ENCODE data around the gene INTS4.
A peak's percentile ranks its signal among the peaks of the same experiment; 100 is the strongest.

The INTS4 gene

DNA sequence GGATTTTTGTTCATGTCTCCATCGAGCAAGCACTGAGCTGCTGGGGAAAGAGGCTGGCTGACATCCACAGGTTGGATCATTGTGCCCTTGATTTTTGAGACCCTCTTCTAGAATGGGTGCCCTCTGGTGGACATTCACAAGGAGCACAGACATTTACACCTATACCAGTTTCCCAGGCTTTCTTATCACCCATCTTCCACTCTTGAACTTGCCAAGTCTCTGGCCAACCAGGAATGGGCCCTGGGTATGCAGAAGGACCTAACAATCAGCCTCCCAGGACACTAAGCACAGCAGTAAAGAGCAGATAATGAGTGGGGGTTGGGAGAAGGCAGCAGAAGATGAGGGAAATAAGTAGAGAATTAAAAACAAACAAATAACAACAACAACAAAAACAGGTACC lies 5.7 kb upstream of the INTS4 start:
- no peaks in the 10 kb centered on the region for H3K9me3 ChIP-seq (ENCODE audit: control insufficient read depth, insufficient read depth, low read length)
- H3K4me1 ChIP-seq (ENCODE audit: control insufficient read depth, low read length) = peaks cover 6% of the 10 kb centered on the region
- H3F3A ChIP-seq (ENCODE audit: control insufficient read depth, insufficient read depth) = no peaks in the 10 kb centered on the region
- H4K20me1 ChIP-seq (ENCODE audit: control insufficient read depth, insufficient read depth, low read depth, low read length) = no peaks in the 10 kb centered on the region
- no peak overlapping the region for H3K27ac ChIP-seq (ENCODE audit: low read depth, low read length)
- TF ChIP-seq EZH2phosphoT487 (IDR thresholded peaks at IDR 0.05; ENCODE audit: borderline replicate concordance, low read length) = no peak
- TF ChIP-seq CTCF (IDR thresholded peaks at IDR 0.05; ENCODE audit: low read depth, low read length, poor library complexity, severe bottlenecking) = peak; percentile 80
- H3K27me3 ChIP-seq (ENCODE audit: control insufficient read depth, low read length) = 0 out of 2 replicates have a peak, but pooled peaks cover 5% of the 10 kb centered on the region
- H3K4me3 ChIP-seq (ENCODE audit: low read length) = no peak overlapping the region
- no peaks in the 10 kb centered on the region for H3K36me3 ChIP-seq (ENCODE audit: control insufficient read depth, low read length)
- no peaks in the 10 kb centered on the region for H3K79me2 ChIP-seq (ENCODE audit: control insufficient read depth, low read length)
- H3K4me2 ChIP-seq (ENCODE audit: low read length) = no peak overlapping the region
- H3K9me2 ChIP-seq (replicated peaks; ENCODE audit: control insufficient read depth, low read length) = no peaks in the 10 kb centered on the region

DNA sequence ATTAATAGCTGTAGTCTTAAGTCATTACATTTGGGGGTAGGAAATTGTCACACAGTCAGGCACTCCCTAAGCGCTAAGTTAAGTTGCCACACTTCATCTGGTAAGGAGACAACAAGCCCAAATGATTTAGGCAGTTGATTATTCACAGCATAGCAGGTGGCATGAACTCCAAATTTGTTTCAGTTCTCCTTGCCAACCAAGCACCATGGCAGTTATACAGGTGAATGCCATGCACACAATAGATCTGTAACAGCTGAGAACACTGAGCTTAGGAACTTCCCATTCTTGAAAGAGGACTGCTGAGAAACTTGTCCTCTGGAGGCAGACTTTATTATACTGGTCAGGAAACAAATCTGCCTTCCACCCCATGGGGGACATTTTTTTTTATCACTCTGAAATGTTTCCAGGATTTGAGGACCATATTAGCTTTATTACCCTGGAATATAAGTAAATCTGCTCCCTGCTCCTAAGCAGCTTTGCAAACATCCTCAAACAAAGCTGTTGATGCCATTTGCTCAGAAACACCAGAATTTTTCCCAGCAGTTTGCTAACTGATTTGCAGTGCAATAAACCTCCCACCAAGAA lies 5.1 kb upstream of the INTS4 start:
- Histone ChIP-seq H3K27me3 (ENCODE audit: control insufficient read depth, low read length) (0 out of 2 replicates have a peak, but pooled peaks cover 5% of the 10 kb centered on the region), H3K79me2 (ENCODE audit: control insufficient read depth, low read length) (no peaks in the 10 kb centered on the region), H3K36me3 (ENCODE audit: control insufficient read depth, low read length) (no peaks in the 10 kb centered on the region), H3K4me3 (ENCODE audit: low read length) (no peak overlapping the region), H3K9me2 (replicated peaks; ENCODE audit: control insufficient read depth, low read length) (no peaks in the 10 kb centered on the region), H3F3A (ENCODE audit: control insufficient read depth, insufficient read depth) (no peaks in the 10 kb centered on the region), H3K4me2 (ENCODE audit: low read length) (no peak overlapping the region), H3K27ac (ENCODE audit: low read depth, low read length) (no peak overlapping the region), H3K4me1 (ENCODE audit: control insufficient read depth, low read length) (peaks cover 8% of the 10 kb centered on the region), H4K20me1 (ENCODE audit: control insufficient read depth, insufficient read depth, low read depth, low read length) (no peaks in the 10 kb centered on the region), H3K9me3 (ENCODE audit: control insufficient read depth, insufficient read depth, low read length) (no peaks in the 10 kb centered on the region)
- TF ChIP-seq EZH2phosphoT487 (IDR thresholded peaks at IDR 0.05; ENCODE audit: borderline replicate concordance, low read length) = no peak
- no peak for TF ChIP-seq CTCF (IDR thresholded peaks at IDR 0.05; ENCODE audit: low read depth, low read length, poor library complexity, severe bottlenecking)

DNA sequence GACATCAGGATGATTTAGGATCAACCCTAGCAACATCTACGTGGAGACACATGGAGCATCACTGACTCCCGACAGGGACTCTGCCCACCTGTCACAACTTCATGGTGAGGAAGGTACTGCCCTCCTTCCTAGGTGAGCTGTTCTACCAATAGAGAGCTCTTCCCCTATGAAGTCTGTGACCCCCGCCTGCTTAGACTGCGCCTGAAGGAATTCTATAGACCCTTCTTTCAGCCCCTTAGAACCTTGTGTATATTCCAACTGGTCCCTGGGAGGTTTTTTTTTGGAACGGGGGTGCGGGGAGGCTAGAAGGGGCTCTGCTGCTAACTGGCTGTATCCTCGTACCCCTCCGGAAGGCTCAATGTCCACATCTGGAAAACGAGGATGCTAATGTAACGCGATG lies 566 bp downstream of the INTS4 start:
- Histone ChIP-seq H3K36me3 (ENCODE audit: control insufficient read depth, low read length) (peaks cover 16% of the 10 kb centered on the region), H3F3A (ENCODE audit: control insufficient read depth, insufficient read depth) (no peaks in the 10 kb centered on the region), H3K9me2 (replicated peaks; ENCODE audit: control insufficient read depth, low read length) (no peaks in the 10 kb centered on the region), H3K4me2 (ENCODE audit: low read length) (peak overlapping the region; percentile 93), H3K9me3 (ENCODE audit: control insufficient read depth, insufficient read depth, low read length) (no peaks in the 10 kb centered on the region), H3K4me3 (ENCODE audit: low read length) (peak overlapping the region; percentile 88), H3K27me3 (ENCODE audit: control insufficient read depth, low read length) (no peaks in the 10 kb centered on the region), H4K20me1 (ENCODE audit: control insufficient read depth, insufficient read depth, low read depth, low read length) (no peaks in the 10 kb centered on the region), H3K27ac (ENCODE audit: low read depth, low read length) (peak overlapping the region; percentile 40; the same call in 1 of the 2 replicates), H3K4me1 (ENCODE audit: control insufficient read depth, low read length) (peaks cover 18% of the 10 kb centered on the region), H3K79me2 (ENCODE audit: control insufficient read depth, low read length) (peaks cover 29% of the 10 kb centered on the region)
- no peak for TF ChIP-seq EZH2phosphoT487 (IDR thresholded peaks at IDR 0.05; ENCODE audit: borderline replicate concordance, low read length)
- no peak for TF ChIP-seq CTCF (IDR thresholded peaks at IDR 0.05; ENCODE audit: low read depth, low read length, poor library complexity, severe bottlenecking)
